H1 (cell line): ENCODE results near the gene GOLGA8R. TPM values are rescaled to one million over a fixed set of nuclear protein-coding genes. Genes with fewer than 3 reads are reported as not detected.
"Not testable (repeated sequence)": the region's sequence is repeated elsewhere in the genome, so short reads cannot be mapped to it uniquely, and the experiment has no call there.

ENCODE experiments used
- CTCF ChIA-PET: fragments of 300-600 bp; sonication (Branson Sonifier 250); formaldehyde crosslinking; loops from one replicate; lab custom pipeline; 2021; ENCODE audit not compliant: partially characterized antibody; lab: Charles Lee
- POLR2A ChIA-PET: fragments of 300-600 bp; sonication (Branson Sonifier 250); formaldehyde crosslinking; loops from one replicate; lab custom pipeline; 2021; ENCODE audit warnings: inconsistent platforms; ENCODE audit not compliant: partially characterized antibody; lab: Charles Lee
- DNase-seq, 2 experiments: peaks; one replicate each; pipeline versions ENCODE4 v3.0.0 to v3.0.0-alpha.2; 2010 to 2022; ENCODE audit warnings: low spot score in 2 of 2, low read depth in 1 of 2, mixed read lengths in 1 of 2
- FAIRE-seq: peaks from 2 replicates; lab custom pipeline; 2011; peaks lifted over from hg19 to GRCh38; lab: Jason Lieb, UNC
- H2AFZ ChIP-seq: 2 replicates; pipeline ENCODE4 v1.8.1; 2012; ENCODE audit warnings: low read length, inconsistent platforms
- H2AK5ac ChIP-seq: 2 replicates; pipeline ENCODE4 v1.6.1; 2013; ENCODE audit warnings: low read depth, low read length
- H2BK120ac ChIP-seq: replicated peaks from 2 replicates; pipeline ENCODE3; 2013; ENCODE audit warnings: low read depth, low read length, inconsistent platforms
- H2BK12ac ChIP-seq: 2 replicates; pipeline ENCODE4 v1.6.1; 2013; ENCODE audit warnings: low read depth, low read length
- H2BK15ac ChIP-seq: 2 replicates; pipeline ENCODE4 v1.6.1; 2013; ENCODE audit warnings: low read length
- H2BK20ac ChIP-seq: 2 replicates; pipeline ENCODE4 v1.6.1; 2013; ENCODE audit warnings: low read length
- H2BK5ac ChIP-seq: 2 replicates; pipeline ENCODE4 v1.6.1; 2013; ENCODE audit warnings: low read depth, low read length
- H3K14ac ChIP-seq: 2 replicates; pipeline ENCODE4 v1.6.1; 2013; ENCODE audit warnings: inconsistent platforms; ENCODE audit not compliant: insufficient read length
- H3K18ac ChIP-seq: 2 replicates; pipeline ENCODE4 v1.6.1; 2013; ENCODE audit warnings: low read length; ENCODE audit errors: extremely low read depth
- H3K23ac ChIP-seq: 2 replicates; pipeline ENCODE4 v1.6.1; 2013; ENCODE audit warnings: inconsistent platforms; ENCODE audit not compliant: insufficient read length
- H3K23me2 ChIP-seq: 2 replicates; pipeline ENCODE4 v1.6.1; 2013; ENCODE audit warnings: low read depth, low read length
- H3K27ac ChIP-seq: 2 replicates; pipeline ENCODE4 v1.6.1; 2011; ENCODE audit warnings: low read depth, low read length, inconsistent platforms
- H3K27me3 ChIP-seq, 4 experiments: replicated peaks in 1 of 4; 1 replicate in 1 of 4; 2 replicates in 3 of 4; pipeline versions ENCODE4 v1.6.1 to v1.8.1; 2011 to 2013; ENCODE audit warnings: low read length in 3 of 4, mild to moderate bottlenecking in 3 of 4, inconsistent platforms in 2 of 4, mixed read lengths in 2 of 4, moderate library complexity in 1 of 4; ENCODE audit not compliant: control insufficient read depth in 3 of 4, insufficient read depth in 3 of 4; ENCODE audit errors: extremely low read depth in 1 of 4
- H3K36me3 ChIP-seq, 4 experiments: 2 replicates each; pipeline versions ENCODE4 v1.6.1 to v1.8.1; 2011 to 2013; ENCODE audit warnings: mild to moderate bottlenecking in 4 of 4, low read length in 3 of 4, moderate library complexity in 2 of 4, control low read depth in 1 of 4, inconsistent platforms in 1 of 4; ENCODE audit not compliant: insufficient read depth in 4 of 4, control insufficient read depth in 2 of 4
- H3K4ac ChIP-seq: replicated peaks from 2 replicates; pipeline ENCODE3; 2013; ENCODE audit warnings: low read length, low read depth, mixed read lengths, inconsistent platforms; ENCODE audit not compliant: insufficient read length
- H3K4me1 ChIP-seq, 4 experiments: replicated peaks in 1 of 4; 1 replicate in 1 of 4; 2 replicates in 3 of 4; pipeline versions ENCODE4 v1.6.1 to v1.8.1; 2011 to 2013; ENCODE audit warnings: low read length in 3 of 4, inconsistent platforms in 2 of 4, mixed read lengths in 1 of 4; ENCODE audit not compliant: insufficient read depth in 4 of 4, control insufficient read depth in 3 of 4
- H3K4me2 ChIP-seq, 2 experiments: 2 replicates each; pipeline versions ENCODE4 v1.6.1 to v1.8.1; 2011 to 2013; ENCODE audit warnings: low read depth in 2 of 2, low read length in 2 of 2, control low read depth in 1 of 2, inconsistent platforms in 1 of 2, mild to moderate bottlenecking in 1 of 2; ENCODE audit not compliant: insufficient read depth in 1 of 2
- H3K4me3 ChIP-seq, 4 experiments: fragments of 200-600, 300-600 bp in 1 of 4; sonication (generic), shearing (Covaris generic), sonication (Bioruptor Twin) in 1 of 4; 2 replicates each; pipeline versions ENCODE4 v1.5.1 to v1.8.1; 2011 to 2016; ENCODE audit warnings: low read length in 4 of 4, low read depth in 3 of 4, control low read depth in 2 of 4, inconsistent platforms in 2 of 4, mild to moderate bottlenecking in 2 of 4, mixed read lengths in 1 of 4, moderate library complexity in 1 of 4; ENCODE audit not compliant: insufficient read depth in 2 of 4; ENCODE audit errors: extremely low read depth in 1 of 4
- H3K56ac ChIP-seq: replicated peaks from 2 replicates; pipeline ENCODE3; 2013; ENCODE audit warnings: low read depth, mild to moderate bottlenecking, mixed read lengths, low read length, inconsistent platforms; ENCODE audit not compliant: insufficient read length
- H3K79me1 ChIP-seq: 2 replicates; pipeline ENCODE4 v1.6.1; 2013; ENCODE audit warnings: low read depth, low read length, control low read depth
- H3K79me2 ChIP-seq, 2 experiments: 2 replicates each; pipeline versions ENCODE4 v1.6.1 to v1.8.1; 2012 to 2013; ENCODE audit warnings: low read length in 2 of 2, mild to moderate bottlenecking in 2 of 2, inconsistent platforms in 1 of 2; ENCODE audit not compliant: insufficient read depth in 2 of 2, control insufficient read depth in 1 of 2
- H3K9ac ChIP-seq, 4 experiments: replicated peaks in 1 of 4; 1 replicate in 1 of 4; 2 replicates in 3 of 4; pipeline versions ENCODE4 v1.6.1 to v1.8.1; 2011 to 2013; ENCODE audit warnings: low read depth in 3 of 4, low read length in 3 of 4, control low read depth in 2 of 4, mild to moderate bottlenecking in 2 of 4, moderate library complexity in 2 of 4, inconsistent platforms in 1 of 4; ENCODE audit errors: extremely low read depth in 1 of 4
- H3K9me3 ChIP-seq, 2 experiments: 2 replicates each; pipeline versions ENCODE4 v1.6.1 to v1.8.1; 2012 to 2013; ENCODE audit warnings: mild to moderate bottlenecking in 2 of 2, moderate library complexity in 2 of 2, control low read depth in 1 of 2, inconsistent platforms in 1 of 2, low read depth in 1 of 2, low read length in 1 of 2, mixed read lengths in 1 of 2; ENCODE audit not compliant: insufficient read depth in 2 of 2
- H4K20me1 ChIP-seq, 2 experiments: replicated peaks in 1 of 2; 2 replicates each; pipeline versions ENCODE3 to v1.8.1; 2011 to 2013; ENCODE audit warnings: inconsistent platforms in 2 of 2, low read length in 2 of 2, mild to moderate bottlenecking in 1 of 2; ENCODE audit not compliant: insufficient read depth in 2 of 2, control insufficient read depth in 1 of 2
- H4K5ac ChIP-seq: 2 replicates; pipeline ENCODE4 v1.6.1; 2013; ENCODE audit warnings: low read length, low read depth, mixed read lengths, inconsistent platforms; ENCODE audit not compliant: insufficient read length
- H4K8ac ChIP-seq: 2 replicates; pipeline ENCODE4 v1.8.0; 2013; ENCODE audit warnings: mild to moderate bottlenecking, moderate library complexity, low read length, inconsistent platforms; ENCODE audit not compliant: insufficient read depth; ENCODE audit errors: extremely low read depth
- H4K91ac ChIP-seq: replicated peaks from 2 replicates; pipeline ENCODE3; 2013; ENCODE audit warnings: low read length, mixed read lengths, inconsistent platforms; ENCODE audit not compliant: insufficient read length
- WGBS, 2 experiments: shearing (Covaris generic) in 1 of 2; methylation state at CpG; one replicate each; pipeline versions ENCODE4 v1.1.6 to v1.1.7; 2013 to 2015; ENCODE audit warnings: low lambda C conversion rate in 2 of 2, mixed read lengths in 2 of 2, inconsistent platforms in 1 of 2, low coverage in 1 of 2, missing lambda C conversion rate in 1 of 2; ENCODE audit not compliant: insufficient replicate concordance in 2 of 2, insufficient coverage in 1 of 2, insufficient read length in 1 of 2; ENCODE audit errors: extremely low coverage in 1 of 2, missing lambda C conversion rate in 1 of 2; 5-methylcytosine and 5-hydroxymethylcytosine counted together
- polyA plus RNA-seq, 7 experiments: library from polyadenylated mRNA; depleted of rRNA in 3 of 7; stranded (reverse) in 5 of 7; unstranded in 2 of 7; fragments of >200 nt in 5 of 7; fragments of 200-250 nt in 2 of 7; gene quantifications; 1 replicate in 5 of 7; 2 replicates in 1 of 7; 4 replicates in 1 of 7; pipeline versions ENCODE4 v1.2.1 to v1.2.3, GENCODE V29; 2011 to 2013; ENCODE audit warnings: missing spikeins in 2 of 7, mixed read lengths in 2 of 7
- total RNA-seq: library from RNA; stranded (reverse); fragmentation: NEBNext Ultra II Directional; extraction: Animal tissue kit (Norgen Biotek cat#: 25700); gene quantifications from 2 replicates; pipeline ENCODE4 v1.2.1, GENCODE V29; 2021

The GOLGA8R gene
- total and polyA plus RNA-seq, 2 of the 8 experiments (the other 6 are each of a cell fraction or from before 2014, with no cell fraction given), result 0.03 to 0.34 TPM

DNA sequence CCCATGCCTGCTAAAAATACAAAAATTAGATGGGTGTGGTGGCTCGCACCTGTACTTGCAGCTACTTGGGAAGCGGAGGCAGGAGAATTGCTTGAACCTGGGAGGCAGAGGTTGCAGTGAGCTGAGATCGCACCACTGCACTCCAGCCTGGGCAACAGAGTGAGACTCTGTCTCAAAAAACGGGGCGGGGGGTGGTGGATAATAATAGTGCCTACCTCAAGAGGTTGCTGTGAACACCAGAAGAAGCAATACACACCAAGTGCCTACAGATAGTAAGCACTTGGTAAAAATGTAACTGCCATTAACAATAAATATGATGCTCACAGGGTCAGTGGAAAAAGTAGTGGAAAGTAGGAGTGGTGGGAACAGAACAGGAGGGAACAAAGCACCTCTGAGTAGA is 21.8 kb upstream of the GOLGA8R start:
- H3K56ac ChIP-seq, H3K27me3 ChIP-seq, H4K20me1 ChIP-seq, H3K14ac ChIP-seq, H3K79me1 ChIP-seq, H3K79me2 ChIP-seq, H2BK5ac ChIP-seq, H3K9ac ChIP-seq, H2BK20ac ChIP-seq, H3K36me3 ChIP-seq, FAIRE-seq, DNase-seq, H3K4me3 ChIP-seq, H2BK15ac ChIP-seq, H3K23ac ChIP-seq, H4K5ac ChIP-seq, H3K18ac ChIP-seq, H3K4me1 ChIP-seq, H3K23me2 ChIP-seq, H2AK5ac ChIP-seq, H3K4ac ChIP-seq, H2BK12ac ChIP-seq, CTCF ChIA-PET, H4K91ac ChIP-seq, H2AFZ ChIP-seq, H3K27ac ChIP-seq, H3K4me2 ChIP-seq, POLR2A ChIA-PET, H2BK120ac ChIP-seq, H4K8ac ChIP-seq, H3K9me3 ChIP-seq: not testable (repeated sequence)
- 90% methylated on average over 3 of the region's 5 CpGs; no CpG with 5 or more reads in 1 of the 2 experiments for WGBS, 2 experiments

DNA sequence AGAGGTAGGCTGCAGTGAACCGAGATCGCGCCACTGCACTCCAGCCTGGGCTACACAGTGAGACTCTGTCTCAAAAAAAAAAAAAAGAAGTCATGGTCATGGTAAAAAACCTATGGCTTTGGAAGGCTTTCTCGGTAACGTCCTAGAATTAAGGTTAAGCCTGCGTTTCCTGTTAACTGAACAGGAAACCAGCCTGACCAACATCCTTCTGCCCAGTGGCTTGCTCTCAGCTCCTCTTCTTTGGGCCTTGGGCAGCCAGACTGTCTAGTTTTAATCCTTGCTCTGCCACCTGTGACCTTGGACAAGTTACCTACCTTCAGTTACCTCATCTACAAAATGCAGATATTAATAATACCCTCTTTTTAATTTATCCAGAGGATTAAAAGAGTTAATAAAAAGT is 6.7 kb upstream of the GOLGA8R start:
- H3K27me3 ChIP-seq, H4K91ac ChIP-seq, H3K9ac ChIP-seq, H4K20me1 ChIP-seq, H3K23me2 ChIP-seq, H2AFZ ChIP-seq, FAIRE-seq, CTCF ChIA-PET, DNase-seq, H2BK15ac ChIP-seq, H3K4me2 ChIP-seq, H3K23ac ChIP-seq, H3K36me3 ChIP-seq, POLR2A ChIA-PET, H2AK5ac ChIP-seq, H3K79me1 ChIP-seq, H3K79me2 ChIP-seq, H3K4ac ChIP-seq, H3K27ac ChIP-seq, H3K4me3 ChIP-seq, H4K5ac ChIP-seq, H3K18ac ChIP-seq, H3K9me3 ChIP-seq, H2BK20ac ChIP-seq, H2BK120ac ChIP-seq, H3K14ac ChIP-seq, H3K4me1 ChIP-seq, H3K56ac ChIP-seq, H2BK5ac ChIP-seq, H4K8ac ChIP-seq, H2BK12ac ChIP-seq: not testable (repeated sequence)
- WGBS, 2 experiments, result no CpG with 5 or more reads among the region's 6 CpGs
